Measurements from ENCODE around the gene KRTAP13-3. TPM values are rescaled to one million over a fixed set of nuclear protein-coding genes. Genes with fewer than 3 reads are reported as not detected.

KRTAP13-3 gene
- total RNA-seq, 4 donors from 2014 or later, result not detected

- 39% methylated on average over 2 of the region's 2 CpGs for WGBS
- TF ChIP-seq POLR2AphosphoS5 (IDR thresholded peaks at IDR 0.05) (no peak), POLR2A (IDR thresholded peaks at IDR 0.05) (no peak), EP300 (IDR thresholded peaks at IDR 0.05) (no peak)
- no peaks in the 10 kb centered on the region for H3K36me3 ChIP-seq
- H3K4me1 ChIP-seq, result no peaks in the 10 kb centered on the region
- DNase-seq (ENCODE audit: low spot score in 2 of 2), result no peak
- H3K27ac ChIP-seq, result no peak overlapping the region
- H3K27me3 ChIP-seq, result no peaks in the 10 kb centered on the region
- no peaks in the 10 kb centered on the region for H3K9me3 ChIP-seq
- no peak overlapping the region for H3K4me3 ChIP-seq
These were observed 34.2 kb downstream of the KRTAP13-3 start for GRCh38 chr21:30391492-30392025.

- TF ChIP-seq EP300 (IDR thresholded peaks at IDR 0.05) (no peak), POLR2AphosphoS5 (IDR thresholded peaks at IDR 0.05) (no peak), POLR2A (IDR thresholded peaks at IDR 0.05) (no peak)
- TF ChIP-seq, protein P1, sequence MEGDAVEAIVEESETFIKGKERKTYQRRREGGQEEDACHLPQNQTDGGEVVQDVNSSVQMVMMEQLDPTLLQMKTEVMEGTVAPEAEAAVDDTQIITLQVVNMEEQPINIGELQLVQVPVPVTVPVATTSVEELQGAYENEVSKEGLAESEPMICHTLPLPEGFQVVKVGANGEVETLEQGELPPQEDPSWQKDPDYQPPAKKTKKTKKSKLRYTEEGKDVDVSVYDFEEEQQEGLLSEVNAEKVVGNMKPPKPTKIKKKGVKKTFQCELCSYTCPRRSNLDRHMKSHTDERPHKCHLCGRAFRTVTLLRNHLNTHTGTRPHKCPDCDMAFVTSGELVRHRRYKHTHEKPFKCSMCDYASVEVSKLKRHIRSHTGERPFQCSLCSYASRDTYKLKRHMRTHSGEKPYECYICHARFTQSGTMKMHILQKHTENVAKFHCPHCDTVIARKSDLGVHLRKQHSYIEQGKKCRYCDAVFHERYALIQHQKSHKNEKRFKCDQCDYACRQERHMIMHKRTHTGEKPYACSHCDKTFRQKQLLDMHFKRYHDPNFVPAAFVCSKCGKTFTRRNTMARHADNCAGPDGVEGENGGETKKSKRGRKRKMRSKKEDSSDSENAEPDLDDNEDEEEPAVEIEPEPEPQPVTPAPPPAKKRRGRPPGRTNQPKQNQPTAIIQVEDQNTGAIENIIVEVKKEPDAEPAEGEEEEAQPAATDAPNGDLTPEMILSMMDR (IDR thresholded peaks at IDR 0.05), result no peak
- Histone ChIP-seq H3K4me1 (no peaks in the 10 kb centered on the region), H3K27me3 (no peaks in the 10 kb centered on the region), H3K36me3 (no peaks in the 10 kb centered on the region), H3K9me3 (no peaks in the 10 kb centered on the region), H3K4me3 (no peak overlapping the region), H3K27ac (no peak overlapping the region)
- no peak for DNase-seq (ENCODE audit: low spot score in 2 of 2)
- 48% methylated on average over 1 of the region's 1 CpG for WGBS
These were observed 43.5 kb downstream of the KRTAP13-3 start for GRCh38 chr21:30382201-30382600.

Other genes with a start within 250 kb of the KRTAP13-3 start
- 10 to 100 TPM; 16.5 to 35.9 (median 19.7) TPM for gene CLDN8, start 209.8 kb downstream of the KRTAP13-3 start, total RNA-seq
- 1 to 10 TPM in 2 of 4 donors, under 1 TPM in 1, not detected in 1; 0.47 to 9.7 (median 4.5) TPM for gene KRTAP24-1, start 143.0 kb downstream of the KRTAP13-3 start, total RNA-seq
- not detected for gene KRTAP25-1, start 136.4 kb downstream of the KRTAP13-3 start, total RNA-seq
- 10 to 100 TPM in 1 of 4 donors, 1 to 10 TPM in 2, not detected in 1; 3.4 to 15.0 (median 3.9) TPM for gene KRTAP26-1, start 105.6 kb downstream of the KRTAP13-3 start, total RNA-seq
- gene KRTAP27-1, start 88.2 kb downstream of the KRTAP13-3 start, total RNA-seq, result not detected
- not detected for gene KRTAP23-1, start 77.3 kb downstream of the KRTAP13-3 start, total RNA-seq
- 10 to 100 TPM in 1 of 4 donors, not detected in 3; 10.7 TPM for gene KRTAP13-2, start 53.7 kb downstream of the KRTAP13-3 start, total RNA-seq
- gene KRTAP13-1, start 29.9 kb downstream of the KRTAP13-3 start, total RNA-seq, result 1 to 10 TPM in 1 of 4 donors, not detected in 3; 9.5 TPM
- gene KRTAP13-4, start 4.3 kb upstream of the KRTAP13-3 start, total RNA-seq, result not detected
- not detected for gene KRTAP15-1, start 14.3 kb upstream of the KRTAP13-3 start, total RNA-seq
- gene KRTAP19-1, start 54.4 kb upstream of the KRTAP13-3 start, total RNA-seq, result 10 to 100 TPM in 1 of 4 donors, 1 to 10 TPM in 2, not detected in 1; 6.8 to 29.7 (median 8.7) TPM
- gene KRTAP19-2, start 61.5 kb upstream of the KRTAP13-3 start, total RNA-seq, result not detected
- gene KRTAP19-3, start 66.1 kb upstream of the KRTAP13-3 start, total RNA-seq, result 10 to 100 TPM in 1 of 4 donors, not detected in 3; 41.5 TPM
- gene KRTAP19-4, start 71.2 kb upstream of the KRTAP13-3 start, total RNA-seq, result not detected
- 100 to 1,000 TPM in 1 of 4 donors, 10 to 100 TPM in 1, not detected in 2; 20.8 to 130 TPM for gene KRTAP19-5, start 76.2 kb upstream of the KRTAP13-3 start, total RNA-seq
- gene KRTAP19-6, start 115.9 kb upstream of the KRTAP13-3 start, total RNA-seq, result not detected
- 1 to 10 TPM in 1 of 4 donors, not detected in 3; 7.2 TPM for gene KRTAP19-7, start 135.4 kb upstream of the KRTAP13-3 start, total RNA-seq
- gene KRTAP22-2, start 164.5 kb upstream of the KRTAP13-3 start, total RNA-seq, result not detected
- not detected for gene KRTAP6-3, start 166.5 kb upstream of the KRTAP13-3 start, total RNA-seq
- not detected for gene KRTAP6-2, start 173.0 kb upstream of the KRTAP13-3 start, total RNA-seq
- gene KRTAP22-1, start 175.2 kb upstream of the KRTAP13-3 start, total RNA-seq, result not detected
- 10 to 100 TPM in 1 of 4 donors, not detected in 3; 16.0 TPM for gene KRTAP6-1, start 188.0 kb upstream of the KRTAP13-3 start, total RNA-seq
- gene KRTAP20-1, start 190.5 kb upstream of the KRTAP13-3 start, total RNA-seq, result not detected
- gene KRTAP20-4, start 194.7 kb upstream of the KRTAP13-3 start, total RNA-seq, result not detected
- 1 to 10 TPM in 2 of 4 donors, not detected in 2; 5.9 to 8.6 TPM for gene KRTAP20-2, start 209.3 kb upstream of the KRTAP13-3 start, total RNA-seq
- gene KRTAP20-3, start 216.9 kb upstream of the KRTAP13-3 start, total RNA-seq, result not detected